ENCODE data around the gene SGIP1.

GRCh38 chr1:66575739-66576138, 41.8 kb downstream of the SGIP1 start:
- TF ChIP-seq POLR2A (IDR thresholded peaks at IDR 0.05; ENCODE audit: low read depth, low read length), result no peak
- TF ChIP-seq JUN (IDR thresholded peaks at IDR 0.05; ENCODE audit: borderline replicate concordance, insufficient read depth, insufficient read length, low read depth), result no peak
- no peak for TF ChIP-seq CTCF (IDR thresholded peaks at IDR 0.05; ENCODE audit: extremely low read depth in 1 of 2, insufficient read depth in 1 of 2, low read depth in 1 of 2, low read length in 2 of 2)
- no peak for TF ChIP-seq POLR2AphosphoS5 (IDR thresholded peaks at IDR 0.05; ENCODE audit: insufficient read depth, low read depth, low read length)
- no peak for TF ChIP-seq MAX (IDR thresholded peaks at IDR 0.05; ENCODE audit: insufficient read depth, insufficient read length)
- no peak for TF ChIP-seq EZH2 (IDR thresholded peaks at IDR 0.05; ENCODE audit: borderline replicate concordance, low read depth, low read length, severe bottlenecking)
- no peak for TF ChIP-seq GATA2 (IDR thresholded peaks at IDR 0.05; ENCODE audit: insufficient read depth, insufficient read length, low read depth, low read length)
- no peak for TF ChIP-seq FOS (IDR thresholded peaks at IDR 0.05; ENCODE audit: borderline replicate concordance, insufficient read depth, low read length)
